Stimulated activated CD4-positive, alpha-beta T cell treated with anti-CD3 and anti-CD28 coated beads, Interleukin-15, amount 100 ng/mL, for 1 hour (primary cell): ENCODE measurements around the gene ATOH8.

Experiments
- DNase-seq, 2 donors: peaks; one replicate each; pipeline ENCODE4 v3.0.0-alpha.2; 2020; ENCODE audit warnings: low read depth in 1 of 2, low spot score in 1 of 2

The ATOH8 gene

DNA sequence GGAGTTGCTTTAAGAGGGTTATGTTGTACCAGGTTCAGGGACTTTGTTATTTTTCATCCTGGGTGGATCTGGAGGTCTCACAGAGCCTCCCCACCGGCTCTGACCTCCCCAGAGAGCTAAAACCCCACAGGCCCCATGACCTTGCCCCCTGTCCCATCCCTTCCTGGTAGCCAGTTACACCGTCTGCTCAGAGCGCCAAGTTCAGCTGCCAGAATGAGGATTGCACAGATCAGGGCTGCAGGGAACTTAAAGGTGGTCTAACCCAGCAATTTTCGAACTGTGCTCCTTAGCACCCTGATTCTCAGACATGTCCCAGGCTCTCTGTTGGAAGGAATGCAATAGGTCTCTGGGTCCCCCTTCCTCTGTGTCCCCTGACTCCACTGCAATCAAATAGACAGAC, 32.1 kb downstream of the ATOH8 start:
- no peak for DNase-seq

DNA sequence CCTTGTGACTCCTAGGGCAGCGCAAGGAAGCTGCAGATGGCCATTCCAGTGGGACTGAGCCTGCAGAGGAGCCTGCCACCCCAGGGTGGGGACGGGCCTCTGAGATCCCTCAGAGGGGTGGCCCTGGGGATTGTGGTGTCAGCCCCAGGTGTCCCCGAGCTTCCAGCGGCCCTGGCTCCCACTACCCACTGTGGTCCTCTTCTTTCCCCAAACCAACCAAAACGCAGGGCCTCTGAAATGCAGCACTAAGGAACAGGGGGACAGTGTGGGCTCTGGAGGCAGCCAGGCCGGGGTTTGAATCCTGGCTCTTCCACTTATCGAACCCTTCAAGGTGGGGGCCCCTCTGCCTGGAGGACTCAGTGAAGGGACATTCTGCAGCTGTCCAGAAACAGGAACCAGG, 32.7 kb downstream of the ATOH8 start:
- DNase-seq, result no peak

DNA sequence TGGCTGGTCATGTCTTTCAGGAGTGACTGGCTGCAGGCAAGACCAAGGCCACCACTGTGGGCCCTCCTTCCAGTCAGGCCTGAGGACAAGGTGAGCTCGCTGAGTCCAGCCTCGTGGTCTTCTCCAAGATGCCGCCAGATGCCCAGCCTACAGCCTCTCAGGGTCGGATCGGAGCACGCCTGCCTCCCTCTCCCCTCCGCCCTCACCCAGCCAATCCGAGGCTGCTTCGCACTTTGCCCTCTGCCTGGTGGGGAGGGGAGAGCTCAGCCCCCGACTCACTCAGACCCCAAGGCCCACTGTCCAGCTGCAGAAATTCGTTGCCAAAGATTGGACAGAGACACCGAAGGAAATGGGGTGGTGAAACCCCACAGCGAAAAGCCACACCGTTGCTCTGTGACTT, 33.1 kb downstream of the ATOH8 start:
- no peak for DNase-seq

DNA sequence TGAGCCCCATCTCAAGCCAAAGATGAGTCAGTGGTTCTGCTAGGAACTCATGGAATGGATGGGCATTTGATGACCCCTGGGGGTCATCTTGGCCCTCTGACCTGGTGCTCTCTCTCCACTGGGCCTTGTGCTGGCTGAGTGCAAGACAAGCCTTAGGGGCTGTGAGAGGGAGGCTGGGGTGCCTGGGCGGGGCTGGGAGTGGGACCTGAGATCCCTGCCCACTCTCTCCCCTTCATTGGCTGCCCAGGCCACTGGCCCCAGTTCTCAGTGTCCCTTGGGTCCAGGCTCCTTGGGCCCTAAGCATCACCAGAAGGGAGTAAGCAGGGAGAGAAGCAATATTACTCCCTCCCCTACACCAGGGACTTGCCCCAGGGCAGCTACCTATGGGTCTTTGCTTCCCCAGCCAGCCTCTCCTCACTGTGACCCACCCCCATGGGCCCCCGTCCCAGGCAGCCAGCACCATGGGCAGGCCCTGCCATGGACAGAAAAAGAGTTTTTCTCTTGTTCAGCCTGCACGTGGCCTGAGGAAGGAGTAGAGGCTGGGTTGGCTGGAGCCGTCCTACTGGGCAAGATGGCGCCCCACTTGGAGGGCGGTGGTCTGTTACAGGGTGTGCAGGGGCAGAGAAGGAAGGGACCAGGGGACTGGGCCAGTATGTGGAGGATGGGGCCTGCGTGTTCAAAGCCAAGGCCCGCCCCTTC, 33.6 kb downstream of the ATOH8 start:
- DNase-seq, result no peak

DNA sequence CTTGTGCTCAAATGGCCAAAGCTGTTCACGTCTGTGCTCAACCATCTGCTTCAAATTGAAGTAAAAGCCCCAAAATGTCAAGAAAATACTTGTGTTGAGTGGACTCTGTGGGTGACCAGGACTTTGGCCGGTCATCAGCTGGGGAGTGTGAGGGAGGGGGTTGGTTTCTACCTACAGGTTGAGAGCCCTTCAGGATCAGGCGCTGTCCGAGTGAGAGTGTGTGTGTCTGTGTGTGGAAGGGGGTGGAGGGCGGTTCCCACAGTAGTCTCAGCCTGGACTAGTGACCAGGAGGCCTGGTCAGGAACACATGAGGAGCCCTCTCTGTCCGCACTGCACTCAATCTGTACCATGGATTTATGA, 34.2 kb downstream of the ATOH8 start:
- no peak for DNase-seq

DNA sequence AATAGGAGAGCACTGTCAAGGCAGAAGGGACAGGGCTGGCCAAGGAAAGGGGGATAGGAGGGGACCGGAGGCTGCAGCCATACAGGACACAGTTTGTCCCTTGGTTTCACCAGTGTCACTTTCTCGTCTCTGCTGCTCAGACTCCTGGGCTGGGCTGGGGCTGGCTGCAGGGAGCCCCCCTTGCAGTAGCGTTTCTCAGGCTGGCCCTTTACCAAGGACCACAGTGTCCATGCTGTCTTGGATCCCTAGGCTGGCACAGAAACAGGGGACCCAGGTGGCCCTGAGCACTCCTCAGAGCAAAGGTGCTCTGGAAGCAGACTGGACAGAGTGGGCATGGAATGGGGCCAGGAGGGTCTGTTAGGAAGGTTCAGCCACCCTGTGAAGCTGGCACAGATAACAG, 34.8 kb downstream of the ATOH8 start:
- DNase-seq, result no peak

DNA sequence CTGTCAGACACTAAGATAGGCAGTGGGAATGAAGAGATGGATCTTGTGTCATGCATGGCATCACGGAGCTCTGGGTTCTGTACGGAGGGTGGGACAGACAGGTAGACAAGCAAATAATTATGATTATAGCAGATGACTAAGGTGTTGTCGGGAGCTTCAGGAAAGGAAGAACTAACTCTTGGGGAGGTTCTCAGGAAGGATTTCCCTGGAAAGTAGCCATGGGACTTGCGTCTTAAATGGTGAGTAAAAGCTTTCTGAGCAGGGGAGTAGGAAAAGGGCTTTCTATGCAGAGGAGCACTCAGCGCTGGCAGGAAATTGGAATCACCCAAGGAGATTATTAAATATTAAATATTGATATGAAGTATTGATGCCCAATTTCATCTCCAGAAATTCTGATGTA, 35.5 kb downstream of the ATOH8 start:
- DNase-seq, result no peak

DNA sequence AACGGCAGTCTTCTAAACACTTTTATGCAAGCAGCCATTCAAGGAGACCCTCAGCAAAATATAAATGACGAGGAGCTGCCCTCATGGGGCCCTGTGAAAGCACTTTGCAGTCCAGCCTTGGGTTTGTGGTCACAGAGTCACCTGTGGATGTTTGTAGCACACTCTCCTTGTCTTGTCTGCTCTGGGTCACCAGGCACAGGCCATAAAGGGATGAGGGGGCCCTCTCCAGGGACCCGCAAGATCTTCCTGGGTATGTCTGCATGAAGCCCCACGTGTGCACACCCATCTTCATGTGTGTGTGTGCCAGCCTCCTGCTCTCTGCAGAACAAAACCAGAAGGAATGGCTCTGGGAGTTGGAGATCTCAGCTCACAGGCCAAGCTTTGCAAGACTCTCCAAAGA, 36.2 kb downstream of the ATOH8 start:
- no peak for DNase-seq

DNA sequence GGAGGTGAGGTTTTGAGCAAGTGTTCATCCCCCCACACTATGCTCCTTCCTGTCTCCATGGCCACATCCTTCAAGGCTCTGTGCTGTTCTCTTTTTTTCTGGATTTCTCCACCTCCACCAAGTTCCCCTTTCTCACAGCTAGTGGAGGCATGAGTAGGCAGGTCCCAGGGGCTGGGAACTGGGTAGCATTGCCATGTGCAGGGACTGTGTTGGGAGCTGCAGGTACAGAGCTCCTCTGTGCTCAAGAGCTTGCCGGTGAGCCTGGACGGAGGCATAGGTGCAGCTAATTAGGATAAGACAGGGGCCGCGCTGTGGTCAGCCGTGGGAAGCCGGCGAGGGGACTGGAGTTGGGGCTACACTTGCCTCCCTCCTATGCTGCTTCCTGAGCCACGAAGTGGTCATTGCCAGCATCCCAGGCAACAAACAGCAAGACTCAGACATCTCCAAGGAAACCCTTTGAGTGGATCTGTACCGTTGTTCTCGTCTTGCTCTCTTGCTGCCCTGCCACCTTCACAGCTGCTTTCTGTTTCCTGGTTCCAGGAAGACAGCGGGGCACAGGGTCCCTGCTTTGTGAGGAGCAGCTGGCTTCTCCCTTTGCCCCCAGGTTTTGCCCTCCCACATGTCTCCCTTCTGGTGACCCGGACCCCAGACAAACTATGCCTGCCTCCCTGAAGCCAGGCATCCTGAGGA, 36.9 kb downstream of the ATOH8 start:
- no peak for DNase-seq

DNA sequence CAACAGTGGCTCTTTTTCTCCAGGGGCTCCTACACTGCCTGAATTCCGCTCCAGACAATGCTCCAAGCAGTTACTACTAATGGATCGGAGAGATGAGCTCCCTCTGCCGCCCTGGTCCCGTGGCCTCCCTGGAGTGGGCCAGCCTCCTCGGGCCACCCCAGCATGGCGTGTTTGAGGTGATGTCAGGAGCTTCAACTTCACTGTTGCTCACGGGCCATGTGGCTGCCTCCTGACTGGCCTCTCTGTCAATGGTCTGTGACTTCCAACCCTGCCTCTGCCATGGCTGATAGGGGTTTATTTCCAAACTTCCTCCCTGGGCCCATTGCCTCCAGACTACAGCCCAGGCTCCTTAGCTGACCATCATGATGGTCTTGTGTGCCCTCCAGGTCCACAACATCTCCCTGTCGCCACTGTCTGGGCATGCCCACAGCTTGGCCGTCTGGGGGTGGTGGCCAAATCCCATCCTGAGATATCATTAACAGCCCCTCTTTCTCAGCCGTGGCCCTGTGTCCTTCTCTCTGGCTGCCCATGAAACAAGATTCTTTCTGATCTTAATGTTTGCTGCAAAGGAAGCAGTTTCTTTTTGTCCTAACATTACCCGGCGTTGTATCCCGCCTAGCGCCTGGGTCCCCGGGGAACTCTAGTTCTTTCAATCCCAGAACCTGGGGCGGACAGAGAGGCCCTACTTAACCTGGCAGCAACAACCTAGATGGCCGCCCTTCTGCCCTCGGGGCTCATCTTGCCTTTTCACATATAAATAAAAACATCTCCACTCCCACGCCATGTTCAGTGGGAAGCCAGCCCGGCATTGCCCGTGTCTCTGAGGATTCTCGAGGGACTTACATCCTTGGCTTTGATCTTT, 38.1 kb downstream of the ATOH8 start:
- no peak for DNase-seq

DNA sequence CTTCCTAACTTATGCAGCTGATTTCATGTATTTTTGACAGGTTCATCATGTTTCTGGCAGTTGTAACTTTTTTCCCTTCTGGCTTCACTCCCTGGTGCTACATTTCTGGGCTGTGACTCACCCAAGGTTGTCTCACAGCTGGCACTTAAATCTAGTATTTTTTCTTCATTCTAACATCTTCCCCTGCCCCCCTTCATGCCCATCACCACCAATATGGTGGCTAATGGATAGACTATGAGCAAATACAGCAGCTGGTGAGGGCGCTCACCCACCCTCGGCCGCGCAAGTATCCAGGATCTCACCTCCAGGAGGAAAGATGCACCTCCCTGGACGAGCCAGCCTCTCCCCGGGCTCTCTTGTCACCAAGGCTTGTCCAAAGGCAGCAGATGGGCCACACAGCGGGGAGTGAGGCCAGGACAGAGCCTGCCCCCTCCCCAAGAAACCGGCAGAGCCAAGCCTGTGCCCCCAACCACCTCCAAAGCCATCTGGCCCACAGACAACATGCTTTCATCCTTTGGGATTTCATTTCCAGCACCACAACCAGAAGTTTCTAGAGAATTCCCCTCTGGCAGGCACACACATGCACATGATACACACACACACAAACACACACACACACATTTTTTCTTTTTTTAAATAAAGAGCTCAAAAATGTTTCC, 39.1 kb downstream of the ATOH8 start:
- no peak for DNase-seq

DNA sequence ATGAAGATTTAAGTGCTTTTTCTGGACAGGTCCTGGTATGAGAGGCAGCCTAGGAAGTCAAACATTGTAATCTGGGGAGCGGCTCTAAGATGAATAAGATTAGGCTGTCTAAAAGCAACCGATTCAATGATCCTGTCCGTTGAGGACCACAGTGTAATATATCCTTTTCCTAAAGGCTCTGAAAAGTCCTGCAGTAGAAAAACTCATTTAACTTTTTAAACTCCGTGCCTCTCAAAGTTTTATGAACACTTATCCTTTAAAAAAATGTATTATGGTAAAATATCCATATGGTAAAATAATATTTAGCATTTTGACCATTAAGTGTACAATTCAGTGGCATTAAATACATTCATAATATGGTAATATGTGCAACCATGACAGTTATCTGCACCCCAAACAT, 39.8 kb downstream of the ATOH8 start:
- no peak for DNase-seq

DNA sequence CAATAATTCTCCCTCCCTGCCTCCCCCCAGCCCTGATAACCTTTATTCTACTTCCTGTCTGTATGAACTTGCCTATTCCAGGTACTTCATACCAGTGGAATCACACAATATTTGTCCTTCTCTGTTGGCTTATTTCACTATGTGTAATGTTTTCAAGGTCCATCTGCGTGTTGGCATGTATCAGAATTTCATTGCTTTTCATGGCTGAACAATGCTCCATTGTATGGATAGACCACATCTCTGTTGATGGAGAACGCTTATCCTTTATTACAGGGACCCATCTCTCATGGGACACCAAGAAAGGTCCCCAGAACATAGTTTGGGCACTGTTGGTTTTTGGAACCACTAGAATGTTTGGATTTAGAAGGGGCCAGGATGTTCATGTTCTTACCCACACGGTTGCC, 40.2 kb downstream of the ATOH8 start:
- DNase-seq, result no peak

DNA sequence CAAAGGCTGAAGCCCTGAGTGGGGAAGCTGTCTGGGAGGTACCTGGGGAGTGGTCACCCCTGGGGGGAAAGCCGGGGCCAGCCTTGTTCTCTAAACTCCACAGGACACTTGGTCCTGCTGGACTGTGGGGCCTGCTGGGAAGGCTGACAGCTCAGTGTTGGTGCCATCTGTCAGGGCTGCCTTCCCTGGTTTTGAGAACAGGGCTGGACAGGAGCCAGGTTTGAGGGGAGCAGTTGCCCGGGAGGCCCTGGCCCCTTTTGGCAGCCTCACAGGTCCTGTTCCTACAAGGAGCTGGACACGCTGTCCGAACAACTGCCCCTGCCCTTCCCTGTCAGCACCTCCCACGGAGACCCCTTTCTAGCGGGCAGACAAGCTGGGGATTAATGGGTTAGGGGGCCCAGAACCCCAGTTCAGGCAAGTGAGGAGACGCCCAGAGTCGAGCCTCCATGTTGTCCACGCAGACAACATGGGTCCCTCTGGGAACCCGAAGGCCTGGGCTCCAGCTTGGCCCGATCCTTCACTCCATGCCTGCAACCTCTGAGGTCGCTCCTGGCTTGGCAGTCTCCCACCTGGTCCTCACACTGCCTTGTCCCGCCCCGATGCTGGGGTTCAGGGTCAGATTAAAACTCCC, 40.8 kb downstream of the ATOH8 start:
- no peak for DNase-seq

DNA sequence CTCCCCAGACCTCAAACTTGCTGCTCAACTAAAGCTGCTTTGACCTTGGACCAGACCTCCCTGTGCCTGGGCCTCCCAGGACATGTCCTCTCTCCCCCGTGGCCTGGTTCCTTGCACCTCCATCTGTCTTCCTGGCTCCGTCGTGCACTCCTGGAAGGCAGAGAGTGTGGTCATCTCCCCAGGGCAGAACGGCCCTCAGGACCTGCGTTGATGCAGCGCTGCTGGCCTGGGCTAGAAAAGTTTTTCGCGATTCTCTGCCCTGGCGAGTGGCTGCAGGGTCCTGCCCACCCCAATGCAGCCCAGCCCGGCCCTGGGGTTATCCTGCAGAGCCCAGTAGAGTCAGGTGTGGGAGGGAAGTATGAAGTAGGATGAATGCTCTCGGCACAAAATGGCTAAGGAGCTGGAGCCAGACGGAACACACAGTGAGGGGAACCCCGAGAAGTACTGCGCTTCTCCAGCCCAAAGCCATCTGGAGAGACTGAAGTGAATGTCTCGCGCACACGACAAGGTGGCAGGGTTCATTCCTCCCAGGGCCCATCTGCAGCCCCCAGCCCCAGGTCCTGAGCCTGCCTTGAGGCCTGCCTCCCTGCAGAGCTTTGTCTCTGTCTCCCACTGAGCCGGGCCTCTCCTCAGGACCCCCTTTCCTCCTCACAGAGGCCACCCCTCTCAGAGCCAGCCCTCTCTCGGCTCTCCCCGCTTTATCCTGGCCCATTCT, 41.7 kb downstream of the ATOH8 start:
- no peak for DNase-seq

DNA sequence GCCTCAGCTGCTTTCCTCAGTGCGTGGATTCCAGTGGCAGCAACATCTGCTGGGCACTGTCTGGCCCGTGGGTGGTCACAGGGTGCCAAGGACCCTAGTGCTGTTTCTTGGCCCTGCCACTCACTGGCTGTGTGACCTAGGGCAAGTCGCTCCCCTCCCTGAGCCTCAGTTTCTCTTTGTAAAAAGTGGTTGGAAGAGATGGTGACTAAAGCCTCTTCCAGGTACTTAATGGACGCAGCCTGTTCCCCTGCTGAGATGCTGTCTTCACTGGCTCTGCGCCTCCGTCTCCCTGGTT, 42.2 kb downstream of the ATOH8 start:
- no peak for DNase-seq

DNA sequence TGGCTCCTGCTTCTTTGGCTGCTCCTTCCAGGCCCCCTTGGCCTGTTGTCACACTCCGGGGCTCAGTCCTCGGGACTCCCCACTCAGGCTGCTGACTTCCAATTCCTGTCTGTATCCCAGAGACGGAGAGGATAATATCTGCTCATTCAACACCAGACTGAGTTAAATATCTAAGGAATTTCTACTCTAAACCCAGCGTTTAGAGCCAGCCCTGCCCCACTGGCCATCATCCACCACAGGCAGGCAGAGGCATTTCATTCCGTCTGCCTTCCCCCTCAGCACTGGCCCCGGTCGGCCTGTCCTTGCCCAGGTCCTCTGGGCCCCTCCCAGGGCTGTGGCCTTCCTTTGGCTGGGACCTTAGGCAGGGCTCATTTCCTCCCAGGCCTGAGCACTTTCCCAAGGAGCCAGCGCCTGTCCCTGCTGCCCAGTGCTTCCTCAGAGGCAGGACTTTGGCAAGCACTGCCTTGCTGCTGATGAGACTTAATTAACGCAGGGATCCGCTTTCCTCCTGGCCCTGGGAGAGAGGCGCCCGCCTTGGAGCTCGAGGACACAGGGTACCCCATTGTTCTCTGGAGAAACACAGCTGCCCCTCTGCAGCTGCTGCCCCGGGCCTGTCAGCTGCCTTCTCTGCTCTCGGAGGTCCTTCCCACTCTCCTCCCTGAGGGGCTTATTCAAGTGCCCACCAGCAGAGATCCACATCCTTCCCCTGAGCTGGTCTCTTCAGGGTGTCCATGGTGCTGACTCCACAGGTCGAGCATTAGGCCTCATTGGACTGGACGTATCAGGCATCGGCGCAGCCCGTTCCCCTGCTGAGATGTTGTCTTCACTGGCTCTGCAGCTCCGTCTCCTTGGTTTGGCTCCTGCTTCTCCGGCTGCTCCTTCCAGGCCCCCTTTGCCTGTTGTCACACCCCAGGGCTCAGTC, 42.8 kb downstream of the ATOH8 start:
- no peak for DNase-seq

DNA sequence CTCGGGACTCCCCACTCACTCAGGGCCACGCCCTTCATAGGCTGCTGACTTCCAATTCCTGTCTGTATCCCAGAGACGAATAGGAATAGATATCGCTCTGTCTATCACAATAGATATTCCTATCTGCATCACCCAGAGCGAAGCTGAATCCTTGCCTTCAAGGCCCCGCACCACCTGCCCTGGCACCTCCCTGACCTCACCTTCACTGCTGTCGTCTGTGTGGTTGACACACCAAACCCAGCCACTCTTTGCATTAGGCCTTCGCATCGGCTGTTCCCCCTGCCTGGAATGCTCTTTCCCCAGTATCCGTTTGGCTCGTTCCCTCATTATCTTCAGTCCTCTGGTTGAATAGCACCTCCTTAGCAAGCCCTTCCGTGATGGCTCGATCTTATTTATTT, 43.5 kb downstream of the ATOH8 start:
- no peak for DNase-seq

DNA sequence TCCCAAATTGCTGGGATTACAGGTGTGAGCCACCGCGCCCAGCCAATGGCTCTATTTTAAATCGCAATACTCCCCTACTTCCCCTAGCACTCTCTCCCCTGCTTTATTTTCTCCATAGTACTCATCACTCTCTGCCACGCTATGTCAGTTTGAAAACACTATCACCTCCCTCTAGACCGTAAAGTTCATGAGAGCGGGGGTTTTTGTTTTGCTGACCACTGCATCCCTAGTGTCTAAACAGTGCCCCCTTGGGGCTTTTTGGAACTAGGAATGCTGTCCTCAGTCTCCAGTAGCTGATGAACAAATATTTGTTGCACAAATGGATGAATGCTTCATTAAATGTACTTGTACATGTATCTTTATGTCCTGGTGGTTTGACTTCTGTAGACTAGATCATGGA, 44.1 kb downstream of the ATOH8 start:
- DNase-seq, result no peak
